IMR-90 (cell line): ENCODE data around the gene NMT1. TPM values are rescaled to one million over a fixed set of nuclear protein-coding genes. Genes with fewer than 3 reads are reported as not detected.

ENCODE experiments used
- ATAC-seq: fragments of 200-7000 bp; cut with Tn5 transposase; 2 replicates; pipeline ENCODE4 v1.9.1; 2020; ENCODE audit warnings: low read depth, mild to moderate bottlenecking, moderate library complexity
- BruUV-seq: library from RNA; stranded (reverse); fragments of 400-500 nt; replicated peaks from 2 replicates; lab custom pipeline; 2021; lab: Mats Ljungman, UMichigan
- CTCF ChIA-PET: fragments of 300-600 bp; formaldehyde crosslinking; extraction: SDS; loops from one replicate; lab custom pipeline; 2021; ENCODE audit warnings: antibody characterized with exemption; lab: Yijun Ruan, JAX
- POLR2A ChIA-PET: fragments of 300-600 bp; sonication (Branson Sonifier 250); formaldehyde crosslinking; loops from one replicate; lab custom pipeline; 2022; ENCODE audit warnings: antibody characterized with exemption; ENCODE audit not compliant: unreplicated experiment; lab: Charles Lee
- DNase-seq: peaks from one replicate; pipeline ENCODE4 v3.0.0; 2013
- H2AFZ ChIP-seq: replicated peaks from 2 replicates; pipeline ENCODE3; 2013; ENCODE audit warnings: low read length, mild to moderate bottlenecking; ENCODE audit not compliant: poor library complexity
- H2AK5ac ChIP-seq: 2 replicates; pipeline ENCODE4 v1.6.1; 2013; ENCODE audit warnings: low read depth, low read length, inconsistent platforms
- H2AK9ac ChIP-seq: replicated peaks from 2 replicates; pipeline ENCODE3; 2013; ENCODE audit warnings: mild to moderate bottlenecking, low read depth, low read length, moderate library complexity; ENCODE audit not compliant: poor library complexity
- H2BK120ac ChIP-seq: 2 replicates; pipeline ENCODE4 v1.6.1; 2013; ENCODE audit warnings: low read depth, low read length, inconsistent platforms
- H2BK15ac ChIP-seq: 3 replicates; pipeline ENCODE4 v1.6.1; 2013; ENCODE audit warnings: low read depth, low read length, inconsistent platforms
- H2BK20ac ChIP-seq: 2 replicates; pipeline ENCODE4 v1.6.1; 2013; ENCODE audit warnings: low read depth, mild to moderate bottlenecking, inconsistent platforms, low read length, moderate library complexity
- H2BK5ac ChIP-seq: 2 replicates; pipeline ENCODE4 v1.6.1; 2013; ENCODE audit warnings: mild to moderate bottlenecking, low read depth, low read length, inconsistent platforms; ENCODE audit not compliant: poor library complexity, severe bottlenecking
- H3K14ac ChIP-seq: replicated peaks from 2 replicates; pipeline ENCODE4 v1.6.1; 2013; ENCODE audit warnings: low read depth, low read length, inconsistent platforms
- H3K18ac ChIP-seq: 2 replicates; pipeline ENCODE4 v1.6.1; 2013; ENCODE audit warnings: low read depth, low read length, control low read depth
- H3K23ac ChIP-seq: 2 replicates; pipeline ENCODE4 v1.6.1; 2013; ENCODE audit warnings: low read depth, low read length, inconsistent platforms
- H3K27ac ChIP-seq: 2 replicates; pipeline ENCODE4 v1.5.1; 2013; ENCODE audit warnings: mild to moderate bottlenecking, control low read depth, low read length; ENCODE audit not compliant: insufficient read depth
- H3K27me3 ChIP-seq: 2 replicates; pipeline ENCODE4 v1.6.1; 2013; ENCODE audit warnings: low read length; ENCODE audit not compliant: control insufficient read depth, insufficient read depth
- H3K36me3 ChIP-seq: 2 replicates; pipeline ENCODE4 v1.6.1; 2013; ENCODE audit warnings: low read length, mixed read lengths; ENCODE audit not compliant: control insufficient read depth, insufficient read depth
- H3K4ac ChIP-seq: 2 replicates; pipeline ENCODE4 v1.6.1; 2013; ENCODE audit warnings: low read depth, low read length, inconsistent platforms
- H3K4me1 ChIP-seq: 2 replicates; pipeline ENCODE4 v1.6.1; 2013; ENCODE audit warnings: low read length, mixed read lengths; ENCODE audit not compliant: control insufficient read depth, insufficient read depth
- H3K4me2 ChIP-seq: 2 replicates; pipeline ENCODE4 v1.6.1; 2013; ENCODE audit warnings: low read depth, mild to moderate bottlenecking, control low read depth, low read length, moderate library complexity
- H3K4me3 ChIP-seq: 2 replicates; pipeline ENCODE4 v1.5.1; 2013; ENCODE audit warnings: low read depth, mild to moderate bottlenecking, control low read depth, low read length, moderate library complexity; ENCODE audit not compliant: insufficient read depth
- H3K56ac ChIP-seq: 2 replicates; pipeline ENCODE4 v1.6.1; 2013; ENCODE audit warnings: low read length, inconsistent platforms; ENCODE audit not compliant: insufficient read depth; ENCODE audit errors: extremely low read depth
- H3K79me1 ChIP-seq, 2 experiments: 2 replicates each; pipeline ENCODE4 v1.6.1; 2013; ENCODE audit warnings: low read length in 2 of 2, inconsistent platforms in 1 of 2, low read depth in 1 of 2
- H3K9ac ChIP-seq: 2 replicates; pipeline ENCODE4 v1.6.1; 2013; ENCODE audit warnings: low read depth, low read length, control low read depth
- H3K9me1 ChIP-seq: 2 replicates; pipeline ENCODE4 v1.6.1; 2013; ENCODE audit warnings: low read length, inconsistent platforms; ENCODE audit not compliant: insufficient read depth
- H3K9me3 ChIP-seq: 2 replicates; pipeline ENCODE4 v1.6.1; 2013; ENCODE audit warnings: low read length; ENCODE audit not compliant: control insufficient read depth, insufficient read depth
- H4K20me1 ChIP-seq: 2 replicates; pipeline ENCODE4 v1.6.1; 2013; ENCODE audit warnings: low read length, inconsistent platforms; ENCODE audit not compliant: insufficient read depth
- H4K5ac ChIP-seq: 2 replicates; pipeline ENCODE4 v1.6.1; 2013; ENCODE audit warnings: mild to moderate bottlenecking, low read depth, low read length, control low read depth
- H4K8ac ChIP-seq, 2 experiments: 2 replicates each; pipeline ENCODE4 v1.6.1; 2013; ENCODE audit warnings: low read depth in 2 of 2, low read length in 2 of 2, control low read depth in 1 of 2, inconsistent platforms in 1 of 2
- H4K91ac ChIP-seq: 2 replicates; pipeline ENCODE4 v1.6.1; 2013; ENCODE audit warnings: low read depth, low read length, inconsistent platforms; ENCODE audit not compliant: insufficient read depth
- BHLHE40 ChIP-seq: fragments of 150-350 bp; IDR thresholded peaks from 2 replicates; pipeline ENCODE4 v1.6.1; 2016; ENCODE audit warnings: mild to moderate bottlenecking, low read depth, low read length
- CEBPB ChIP-seq: IDR thresholded peaks from 2 replicates; pipeline ENCODE4 v1.6.1; 2012; ENCODE audit warnings: low read depth, low read length, improper control_type of control experiment
- FOS ChIP-seq: fragments of 150-350 bp; IDR thresholded peaks from 2 replicates; pipeline ENCODE4 v1.6.1; 2016; ENCODE audit warnings: low read depth, low read length
- MAFK ChIP-seq: IDR thresholded peaks from 2 replicates; pipeline ENCODE4 v1.6.1; 2012; ENCODE audit warnings: low read depth, low read length, improper control_type of control experiment
- MAZ ChIP-seq: IDR thresholded peaks from 2 replicates; pipeline ENCODE4 v1.6.1; 2012; ENCODE audit warnings: low read depth, mild to moderate bottlenecking, low read length, improper control_type of control experiment, moderate library complexity, borderline replicate concordance
- NFE2L2 ChIP-seq: fragments of 150-350 bp; IDR thresholded peaks from 2 replicates; pipeline ENCODE4 v1.6.1; 2016; ENCODE audit warnings: low read depth, mild to moderate bottlenecking, low read length
- RAD21 ChIP-seq: IDR thresholded peaks from 2 replicates; pipeline ENCODE4 v1.6.1; 2012; ENCODE audit warnings: low read length, improper control_type of control experiment
- RCOR1 ChIP-seq: IDR thresholded peaks from 2 replicates; pipeline ENCODE4 v1.6.1; 2012; ENCODE audit warnings: mild to moderate bottlenecking, low read length, improper control_type of control experiment; ENCODE audit not compliant: insufficient replicate concordance
- RFX5 ChIP-seq: IDR thresholded peaks from 2 replicates; pipeline ENCODE4 v1.8.0; 2012; ENCODE audit warnings: low read depth, mild to moderate bottlenecking, low read length, moderate library complexity
- SMC3 ChIP-seq: fragments of 150-350 bp; IDR thresholded peaks from 2 replicates; pipeline ENCODE4 v1.6.1; 2016; ENCODE audit warnings: low read depth, mild to moderate bottlenecking, antibody characterized with exemption, low read length, moderate library complexity
- WGBS, 2 experiments: methylation state at CpG; one replicate each; pipeline versions ENCODE4 v1.1.5 to v1.1.7; 2013; ENCODE audit warnings: missing lambda C conversion rate in 2 of 2; ENCODE audit not compliant: insufficient read length in 1 of 2; ENCODE audit errors: extremely low coverage in 2 of 2; 5-methylcytosine and 5-hydroxymethylcytosine counted together
- dilution Hi-C: fragments of 300-500 bp; cut with HindIII; formaldehyde crosslinking; loops from one replicate; pipeline ENCODE4 v1.14.3; 2018; ENCODE audit warnings: low sequenced_read_pairs; ENCODE audit not compliant: unreplicated experiment
- in situ Hi-C: fragments of 300-500 bp; cut with MboI; formaldehyde crosslinking; loops from 3 replicates; pipeline ENCODE4 v1.14.3; 2019; ENCODE audit warnings: low sequenced_read_pairs, inconsistent platforms, mixed read lengths
- intact Hi-C: fragments of 100-400 bp; cut with micrococcal nuclease; formaldehyde crosslinking; loops from 2 replicates; pipeline ENCODE4 v1.10.0; 2022
- polyA plus RNA-seq, 3 experiments: library from polyadenylated mRNA; depleted of rRNA; stranded (reverse); fragments of >200 nt; gene quantifications; 2 replicates each; pipeline ENCODE4 v1.2.3, GENCODE V29; 2012; ENCODE audit warnings: low replicate concordance in 1 of 3
- total RNA-seq: library from RNA; depleted of rRNA; stranded (reverse); fragments of >200 nt; gene quantifications from 2 replicates; pipeline ENCODE4 v1.2.3, GENCODE V29; 2012
- TF ChIP-seq, protein P1 (sequence below): fragments of 150-350 bp; IDR thresholded peaks from 2 replicates; pipeline ENCODE4 v1.6.1; 2016; ENCODE audit warnings: low read depth, mild to moderate bottlenecking, low read length, moderate library complexity, borderline replicate concordance
- TF ChIP-seq, protein P2 (sequence below): fragments of 150-350 bp; IDR thresholded peaks from 2 replicates; pipeline ENCODE4 v1.6.1; 2017; ENCODE audit warnings: mild to moderate bottlenecking, antibody characterized with exemption, low read length, low read depth
- TF ChIP-seq, protein P3 (sequence below): conservative IDR thresholded peaks from 2 replicates; pipeline ENCODE4 v1.5.1; 2012; ENCODE audit warnings: mild to moderate bottlenecking, low read depth, low read length, improper control_type of control experiment

NMT1 gene
- total and polyA plus RNA-seq, 2 of the 4 experiments (the other 2 are of a cell fraction) = 38.0 to 60.6 TPM

DNA sequence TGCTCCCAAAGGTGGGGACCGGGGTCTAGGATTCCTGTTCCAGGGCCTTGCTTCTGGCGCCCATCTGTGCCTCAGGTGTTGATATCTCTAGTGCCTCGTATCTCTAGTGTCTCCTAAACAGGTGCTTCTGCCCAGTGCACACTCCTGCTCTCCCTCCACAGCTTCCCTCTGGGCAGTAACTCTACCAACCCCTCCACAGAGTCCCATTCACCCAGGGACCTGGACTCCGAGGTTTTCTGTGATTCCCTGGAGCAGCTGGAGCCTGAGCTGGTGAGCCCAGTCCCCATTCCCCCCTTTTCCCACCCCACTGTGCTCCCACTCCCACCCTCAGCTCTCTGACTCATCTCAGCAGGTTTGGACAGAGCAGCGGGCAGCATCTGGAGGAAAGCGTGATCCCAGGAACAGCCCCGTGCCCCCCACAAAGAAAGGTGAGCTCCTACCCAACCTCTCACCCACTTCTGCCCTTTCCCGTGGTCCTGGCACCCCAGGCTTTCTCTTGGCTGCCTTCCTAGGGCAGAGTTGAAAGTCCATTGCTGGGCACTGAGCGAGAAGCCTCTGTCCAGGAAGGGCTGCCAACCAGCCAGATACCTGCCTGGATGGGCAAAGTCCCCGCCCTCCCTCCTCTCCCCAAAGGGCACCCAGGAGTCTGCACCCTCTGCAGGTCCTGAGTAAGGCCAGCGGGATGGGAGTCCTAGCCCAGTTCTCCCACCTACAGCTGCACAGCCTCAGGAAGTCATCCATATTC, 76.6 kb downstream of the NMT1 start:
- no peak overlapping the region for H3K23ac ChIP-seq
- H3K36me3 ChIP-seq = peaks cover 2% of the 10 kb centered on the region; the same call in 1 of the 2 replicates
- no peak overlapping the region for H2BK20ac ChIP-seq
- H3K14ac ChIP-seq = no peak overlapping the region
- no peaks in the 10 kb centered on the region for H3K9me3 ChIP-seq
- H2BK15ac ChIP-seq = no peak overlapping the region
- in situ Hi-C loops (loop anchor here (5.0 kb wide), 1 partner anchor 60 kb away; no protein-coding TSS in a partner anchor), dilution Hi-C loops (no loop called here), intact Hi-C loops (no loop called here)
- POLR2A ChIA-PET = no interaction called here
- H2BK120ac ChIP-seq = no peak overlapping the region
- no peak for DNase-seq
- no peak overlapping the region for H2BK5ac ChIP-seq
- no peaks in the 10 kb centered on the region for H4K20me1 ChIP-seq
- no peaks in the 10 kb centered on the region for H3K9me1 ChIP-seq
- H3K18ac ChIP-seq = no peak overlapping the region
- H3K56ac ChIP-seq = no peak overlapping the region
- no peak overlapping the region for H2AK5ac ChIP-seq
- CTCF ChIA-PET = interaction anchor here (1.8 kb wide), 1 partner anchor 60 kb away, joined by 5 read pairs; no protein-coding TSS in a partner anchor
- H3K4me1 ChIP-seq = peaks cover 7% of the 10 kb centered on the region; the same call in 1 of the 2 replicates
- no peak overlapping the region for H4K91ac ChIP-seq
- H2AK9ac ChIP-seq = no peak overlapping the region
- no peak for ATAC-seq
- H3K79me1 ChIP-seq = peaks cover 4 to 7% of the 10 kb centered on the region in 2 experiments; a peak in 3 of 4 replicates
- H3K4me2 ChIP-seq = no peak overlapping the region
- no peak overlapping the region for H3K9ac ChIP-seq
- H3K27ac ChIP-seq = no peak overlapping the region
- H4K5ac ChIP-seq = no peak overlapping the region
- no peak for TF ChIP-seq RFX5
- no peak for TF ChIP-seq RAD21
- TF ChIP-seq, protein P1, sequence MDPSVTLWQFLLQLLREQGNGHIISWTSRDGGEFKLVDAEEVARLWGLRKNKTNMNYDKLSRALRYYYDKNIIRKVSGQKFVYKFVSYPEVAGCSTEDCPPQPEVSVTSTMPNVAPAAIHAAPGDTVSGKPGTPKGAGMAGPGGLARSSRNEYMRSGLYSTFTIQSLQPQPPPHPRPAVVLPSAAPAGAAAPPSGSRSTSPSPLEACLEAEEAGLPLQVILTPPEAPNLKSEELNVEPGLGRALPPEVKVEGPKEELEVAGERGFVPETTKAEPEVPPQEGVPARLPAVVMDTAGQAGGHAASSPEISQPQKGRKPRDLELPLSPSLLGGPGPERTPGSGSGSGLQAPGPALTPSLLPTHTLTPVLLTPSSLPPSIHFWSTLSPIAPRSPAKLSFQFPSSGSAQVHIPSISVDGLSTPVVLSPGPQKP = no peak
- no peak for TF ChIP-seq NFE2L2
- TF ChIP-seq MAFK = no peak
- TF ChIP-seq RCOR1 = no peak
- no peak for TF ChIP-seq MAZ
- TF ChIP-seq CEBPB = no peak
- no peak for TF ChIP-seq SMC3
- TF ChIP-seq, protein P2, sequence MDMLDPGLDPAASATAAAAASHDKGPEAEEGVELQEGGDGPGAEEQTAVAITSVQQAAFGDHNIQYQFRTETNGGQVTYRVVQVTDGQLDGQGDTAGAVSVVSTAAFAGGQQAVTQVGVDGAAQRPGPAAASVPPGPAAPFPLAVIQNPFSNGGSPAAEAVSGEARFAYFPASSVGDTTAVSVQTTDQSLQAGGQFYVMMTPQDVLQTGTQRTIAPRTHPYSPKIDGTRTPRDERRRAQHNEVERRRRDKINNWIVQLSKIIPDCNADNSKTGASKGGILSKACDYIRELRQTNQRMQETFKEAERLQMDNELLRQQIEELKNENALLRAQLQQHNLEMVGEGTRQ = no peak
- no peak for TF ChIP-seq FOS
- TF ChIP-seq, protein P3, sequence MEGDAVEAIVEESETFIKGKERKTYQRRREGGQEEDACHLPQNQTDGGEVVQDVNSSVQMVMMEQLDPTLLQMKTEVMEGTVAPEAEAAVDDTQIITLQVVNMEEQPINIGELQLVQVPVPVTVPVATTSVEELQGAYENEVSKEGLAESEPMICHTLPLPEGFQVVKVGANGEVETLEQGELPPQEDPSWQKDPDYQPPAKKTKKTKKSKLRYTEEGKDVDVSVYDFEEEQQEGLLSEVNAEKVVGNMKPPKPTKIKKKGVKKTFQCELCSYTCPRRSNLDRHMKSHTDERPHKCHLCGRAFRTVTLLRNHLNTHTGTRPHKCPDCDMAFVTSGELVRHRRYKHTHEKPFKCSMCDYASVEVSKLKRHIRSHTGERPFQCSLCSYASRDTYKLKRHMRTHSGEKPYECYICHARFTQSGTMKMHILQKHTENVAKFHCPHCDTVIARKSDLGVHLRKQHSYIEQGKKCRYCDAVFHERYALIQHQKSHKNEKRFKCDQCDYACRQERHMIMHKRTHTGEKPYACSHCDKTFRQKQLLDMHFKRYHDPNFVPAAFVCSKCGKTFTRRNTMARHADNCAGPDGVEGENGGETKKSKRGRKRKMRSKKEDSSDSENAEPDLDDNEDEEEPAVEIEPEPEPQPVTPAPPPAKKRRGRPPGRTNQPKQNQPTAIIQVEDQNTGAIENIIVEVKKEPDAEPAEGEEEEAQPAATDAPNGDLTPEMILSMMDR = no peak
- no peak for TF ChIP-seq BHLHE40
- no peak overlapping the region for H3K4ac ChIP-seq
- H3K4me3 ChIP-seq = no peak overlapping the region
- 85% methylated on average over 7 of the region's 11 CpGs; no CpG with 5 or more reads in 1 of the 2 experiments for WGBS, 2 experiments
- no peak overlapping the region for H2AFZ ChIP-seq
- no TSS peak for BruUV-seq
- no peak overlapping the region for H4K8ac ChIP-seq
- H3K27me3 ChIP-seq = no peaks in the 10 kb centered on the region
